ENCODE results near the gene PCNX4.

Gene PCNX4

GRCh38 chr14:60178164-60178563 is 86.4 kb downstream of the PCNX4 start:
- DNase-seq, result no peak

GRCh38 chr14:60178820-60179219 is 87.1 kb downstream of the PCNX4 start:
- DNase-seq, result no peak

GRCh38 chr14:60179431-60179869 is 87.7 kb downstream of the PCNX4 start:
- no peak for DNase-seq

GRCh38 chr14:60183138-60183537 is 91.4 kb downstream of the PCNX4 start:
- DNase-seq, result no peak

- DNase-seq, result no peak
Measured at GRCh38 chr14:60183741-60184140, 92.0 kb downstream of the PCNX4 start.

GRCh38 chr14:60184146-60184904 is 92.6 kb downstream of the PCNX4 start:
- DNase-seq, result no peak

- no peak for DNase-seq
Measured at GRCh38 chr14:60184905-60185555, 93.3 kb downstream of the PCNX4 start.

- no peak for DNase-seq
Measured at GRCh38 chr14:60188115-60188514, 96.4 kb downstream of the PCNX4 start.

- no peak for DNase-seq
Measured at GRCh38 chr14:60188696-60189095, 97.0 kb downstream of the PCNX4 start.

- DNase-seq, result no peak
Measured at GRCh38 chr14:60189923-60190840, 98.5 kb downstream of the PCNX4 start.

- DNase-seq, result no peak
Measured at GRCh38 chr14:60195179-60195810, 103.6 kb downstream of the PCNX4 start.

- no peak for DNase-seq
Measured at GRCh38 chr14:60196291-60196690, 104.6 kb downstream of the PCNX4 start.

GRCh38 chr14:60197629-60198303 is 106.0 kb downstream of the PCNX4 start:
- no peak for DNase-seq

- DNase-seq, result no peak
Measured at GRCh38 chr14:60199321-60199720, 107.6 kb downstream of the PCNX4 start.

GRCh38 chr14:60204104-60204842 is 112.5 kb downstream of the PCNX4 start:
- no peak for DNase-seq

GRCh38 chr14:60204843-60205774 is 113.4 kb downstream of the PCNX4 start:
- DNase-seq, result no peak

GRCh38 chr14:60206249-60206670 is 114.5 kb downstream of the PCNX4 start:
- no peak for DNase-seq

- DNase-seq, result no peak
Measured at GRCh38 chr14:60206837-60207533, 115.3 kb downstream of the PCNX4 start.

- no peak for DNase-seq
Measured at GRCh38 chr14:60210703-60211102, 119.0 kb downstream of the PCNX4 start.

- DNase-seq, result no peak
Measured at GRCh38 chr14:60211153-60211552, 119.4 kb downstream of the PCNX4 start.

All from NCI-H1417 treated with DMSO at 0.1 percent for 48 hours (cell line).